ENCODE measurements around the gene SPATA13.

Gene SPATA13

DNA sequence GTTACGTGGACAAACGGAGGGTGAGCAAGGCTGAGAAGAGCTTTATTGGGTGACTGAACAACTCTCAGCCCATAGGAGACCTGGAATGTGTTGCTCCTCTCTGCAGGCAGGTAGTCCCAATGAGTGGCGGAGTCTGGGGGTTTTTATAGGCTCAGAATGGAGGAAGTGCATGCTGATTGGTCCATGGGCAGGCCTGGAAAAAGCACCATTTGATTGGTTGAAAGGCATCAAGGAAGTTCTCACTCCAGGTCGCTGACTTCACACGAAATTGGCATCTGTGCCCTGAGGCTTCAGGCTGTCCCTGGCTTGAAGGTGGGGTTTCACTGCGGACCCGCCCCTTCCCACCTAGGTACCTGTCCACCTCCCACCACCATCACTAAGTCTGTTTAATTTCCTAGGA is 65.4 kb downstream of the SPATA13 start:
- no peak for DNase-seq

DNA sequence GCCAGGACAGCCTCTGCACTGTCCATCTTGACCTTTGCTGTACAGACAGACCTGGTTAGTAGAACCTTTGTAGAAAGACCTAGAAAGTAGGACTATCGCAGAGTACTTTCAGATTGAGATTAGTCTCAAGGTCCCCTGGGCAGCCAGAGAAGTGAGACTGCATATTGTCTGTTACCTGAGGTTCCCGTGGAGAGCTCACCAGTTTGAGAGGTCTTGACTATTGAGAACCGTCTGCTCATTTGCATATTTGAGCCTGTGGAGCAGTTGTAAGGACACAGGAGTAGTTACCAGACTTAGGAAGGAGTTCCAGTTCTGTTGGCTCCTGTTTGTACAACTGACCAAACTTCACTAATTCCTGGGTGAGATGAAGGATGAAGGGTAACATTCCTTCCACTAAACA is 66.2 kb downstream of the SPATA13 start:
- DNase-seq: no peak

- no peak for DNase-seq
These were observed 68.4 kb downstream of the SPATA13 start for GRCh38 chr13:24228852-24229458.

DNA sequence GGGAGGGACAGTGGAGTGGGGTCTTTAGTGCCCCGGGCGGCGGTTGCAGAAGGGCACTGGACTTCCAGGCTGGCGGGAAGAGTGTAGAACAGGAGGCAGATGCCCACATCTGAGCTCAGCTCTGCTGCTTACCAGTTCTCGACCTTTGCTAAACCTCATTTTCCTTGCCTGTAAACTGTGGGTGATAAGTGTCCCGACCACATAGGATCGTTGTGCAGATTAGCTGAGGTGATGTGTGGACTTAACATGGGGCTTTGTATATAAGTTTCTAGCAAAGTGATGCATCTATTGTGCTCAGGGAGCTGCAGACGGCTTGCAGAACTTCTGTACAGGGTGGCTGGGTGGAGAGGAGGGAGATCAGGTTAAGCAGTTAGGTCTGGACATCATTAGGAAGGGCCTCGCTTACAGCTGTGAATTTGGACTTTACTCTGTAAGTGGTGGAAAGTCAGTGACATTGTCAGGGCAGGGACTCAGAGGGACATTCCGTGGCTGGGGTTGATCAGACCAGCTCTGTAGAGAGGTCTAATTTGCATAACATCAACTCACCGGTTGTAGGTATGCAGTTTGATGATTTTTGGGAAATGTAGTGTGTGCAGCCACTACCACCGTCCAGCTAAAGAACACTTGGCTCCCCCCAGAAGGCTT is 70.0 kb downstream of the SPATA13 start:
- no peak for DNase-seq

- no peak for DNase-seq
These were observed 70.9 kb downstream of the SPATA13 start for GRCh38 chr13:24231377-24231776.

GRCh38 chr13:24232037-24232436 is 71.5 kb downstream of the SPATA13 start:
- no peak for DNase-seq

GRCh38 chr13:24232474-24232873 is 72.0 kb downstream of the SPATA13 start:
- no peak for DNase-seq

DNA sequence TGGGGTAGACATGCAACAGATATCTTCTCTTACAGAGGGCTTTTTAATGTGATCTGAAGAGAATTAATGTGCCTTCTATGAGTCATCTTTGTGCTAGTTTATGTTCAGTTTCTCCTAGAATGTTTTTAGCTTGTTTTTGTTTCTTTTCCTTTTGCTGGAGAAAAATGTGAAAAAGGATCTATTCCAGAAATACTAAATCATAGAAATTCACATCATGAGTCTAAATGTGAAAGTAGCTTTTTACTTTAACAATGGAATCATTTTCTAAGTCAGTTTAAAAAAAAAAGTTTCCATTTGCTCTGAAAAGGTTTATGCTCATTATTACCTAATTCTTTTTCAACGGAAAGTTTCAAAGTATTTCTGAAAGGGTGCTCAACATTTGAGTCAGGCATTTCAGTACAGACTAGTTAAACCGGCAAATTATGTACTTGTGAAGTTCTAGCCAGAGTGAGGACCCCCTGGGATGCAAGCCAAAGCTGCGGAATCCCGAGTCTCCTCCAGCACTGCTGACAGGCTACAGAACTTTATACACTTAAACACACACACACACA is 72.9 kb downstream of the SPATA13 start:
- DNase-seq: no peak

GRCh38 chr13:24234200-24234915 is 73.8 kb downstream of the SPATA13 start:
- DNase-seq: no peak

DNA sequence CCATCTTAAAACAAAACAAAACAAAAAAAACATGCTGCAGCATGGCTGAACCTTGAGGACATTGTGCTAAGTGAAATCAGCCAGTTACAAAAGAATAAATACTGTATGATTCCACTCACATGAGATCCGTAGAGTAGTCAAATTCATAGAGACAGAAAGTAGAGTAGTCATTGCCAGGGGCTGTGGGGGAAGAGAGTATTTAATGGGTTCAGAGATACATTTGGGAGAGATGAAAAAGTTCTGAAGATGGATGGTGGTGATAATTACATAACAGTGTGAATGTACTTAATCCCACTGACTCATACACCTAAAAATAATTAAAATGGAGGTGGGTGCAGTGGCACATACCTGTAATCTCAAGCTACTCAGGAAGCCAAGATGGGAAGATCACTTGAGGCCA is 76.8 kb downstream of the SPATA13 start:
- DNase-seq: no peak

DNA sequence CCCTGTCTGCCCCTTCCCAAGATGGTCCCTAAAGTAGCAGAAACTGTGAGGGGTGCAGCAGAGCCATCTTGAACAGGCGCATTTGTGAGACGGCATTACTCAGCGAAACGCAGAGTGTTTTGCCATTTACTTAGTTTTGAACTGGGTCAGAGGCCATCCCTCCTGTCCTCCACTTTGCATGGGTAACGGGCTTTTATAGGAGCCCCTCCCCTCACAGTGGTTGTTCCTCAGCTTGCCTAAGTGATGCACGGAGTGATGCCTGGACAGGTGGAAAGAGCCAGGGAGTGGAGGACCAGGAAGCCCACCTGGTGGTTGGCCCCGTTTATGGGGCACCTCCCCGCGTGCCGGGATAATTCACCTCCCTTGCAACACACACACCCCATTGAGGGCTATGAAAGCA is 80.8 kb downstream of the SPATA13 start:
- no peak for DNase-seq

DNA sequence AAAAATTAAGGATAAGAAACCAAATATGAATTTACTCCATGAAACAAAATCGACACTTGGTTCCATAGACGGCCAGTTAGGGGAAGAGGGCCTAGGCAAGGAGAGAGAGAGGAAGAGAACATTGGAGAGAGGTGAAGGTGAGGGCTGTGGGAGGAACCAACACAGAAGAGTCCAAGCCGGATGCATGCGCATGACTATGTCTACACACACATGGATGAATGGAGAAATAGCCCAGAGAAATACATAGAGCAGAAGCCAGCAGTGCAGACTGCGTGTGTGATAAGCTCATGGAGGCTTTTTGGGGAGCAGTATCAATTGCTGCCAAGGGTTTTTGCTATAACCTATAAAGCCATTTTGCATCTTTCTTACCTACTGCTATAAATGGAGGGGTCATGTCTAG is 81.6 kb downstream of the SPATA13 start:
- DNase-seq: no peak

DNA sequence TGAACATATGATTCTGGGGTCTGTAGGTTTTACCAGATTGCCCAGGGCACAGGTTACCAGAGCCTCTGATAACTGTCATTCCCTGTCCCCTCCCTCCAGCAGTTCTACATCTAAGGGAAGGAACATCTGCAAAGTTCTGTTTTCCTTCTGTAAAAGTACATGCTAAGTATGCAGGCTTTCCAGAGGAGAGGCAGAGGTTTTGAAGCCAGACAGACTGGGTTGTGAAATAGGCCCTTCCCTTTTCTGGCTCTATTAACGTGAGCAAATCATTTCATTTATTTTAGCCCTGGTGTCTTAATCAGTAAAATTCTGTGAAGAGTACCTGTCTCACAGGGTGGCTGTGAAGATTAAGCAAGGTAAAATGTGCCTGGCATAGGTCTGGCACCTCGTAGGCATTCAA is 82.8 kb downstream of the SPATA13 start:
- DNase-seq: no peak

DNA sequence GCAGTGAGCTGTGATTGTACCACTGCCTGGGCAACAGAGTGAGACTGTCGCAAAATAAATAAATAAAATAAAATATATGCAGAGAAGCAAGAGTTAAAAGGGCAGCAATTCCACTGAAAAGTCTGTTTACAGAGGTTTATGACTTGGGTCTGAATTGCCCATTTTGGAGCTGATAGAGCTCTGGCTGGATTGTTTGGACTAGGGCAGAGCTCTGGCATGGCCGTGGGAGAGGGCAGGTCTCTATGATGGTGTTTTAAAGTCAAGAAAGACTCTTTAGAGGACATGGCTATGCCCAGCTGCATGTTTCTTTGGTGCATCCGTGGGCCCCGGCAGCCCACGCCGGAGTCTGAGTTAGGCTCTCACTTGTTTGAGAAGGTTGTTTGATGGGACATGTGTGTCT is 84.3 kb downstream of the SPATA13 start:
- DNase-seq: no peak

DNA sequence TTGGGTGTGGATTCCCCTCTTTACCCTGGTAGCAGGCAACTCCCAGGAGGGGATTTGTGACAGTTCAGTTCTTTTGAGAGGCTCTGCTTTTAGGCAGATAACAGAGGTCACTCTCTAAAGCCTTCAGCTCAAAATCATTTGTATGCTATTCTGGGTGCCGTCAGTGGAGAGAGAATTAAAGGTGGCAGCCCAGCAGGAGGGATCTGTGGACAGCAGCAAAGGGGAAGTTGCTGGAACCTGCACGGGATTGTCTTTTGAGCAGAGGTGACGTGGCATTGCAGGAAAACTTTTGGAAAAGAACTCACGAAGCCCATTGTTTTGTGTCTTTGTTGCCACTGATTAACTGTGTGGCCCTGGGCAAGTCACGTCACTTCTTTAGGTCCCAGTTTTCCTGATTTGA is 86.5 kb downstream of the SPATA13 start:
- no peak for DNase-seq

GRCh38 chr13:24249624-24250023 is 89.1 kb downstream of the SPATA13 start:
- no peak for DNase-seq

GRCh38 chr13:24250376-24251057 is 90.0 kb downstream of the SPATA13 start:
- no peak for DNase-seq

GRCh38 chr13:24251525-24251924 is 91.0 kb downstream of the SPATA13 start:
- peak; percentile 65 for DNase-seq

DNA sequence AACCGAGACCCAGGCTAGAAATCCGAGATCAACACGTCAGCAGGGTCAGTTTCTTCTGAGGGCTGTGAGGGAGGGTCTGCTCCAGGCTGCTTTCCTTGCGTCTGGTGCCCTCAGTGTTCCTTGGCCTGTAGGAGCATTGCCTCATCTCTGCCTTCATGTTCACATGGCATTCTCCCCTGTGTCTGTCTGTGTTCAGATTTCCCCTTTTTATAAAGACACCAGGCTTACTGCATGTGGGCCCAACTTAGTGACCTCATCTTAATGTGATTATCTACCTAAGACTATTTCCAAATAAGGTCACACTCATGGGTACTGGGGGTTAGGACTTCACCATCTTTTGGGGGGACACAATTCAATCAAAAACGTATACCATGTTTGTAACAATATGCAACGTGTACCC is 91.6 kb downstream of the SPATA13 start:
- no peak for DNase-seq

GRCh38 chr13:24253520-24254145 is 93.1 kb downstream of the SPATA13 start:
- DNase-seq: no peak

- no peak for DNase-seq
These were observed 93.8 kb downstream of the SPATA13 start for GRCh38 chr13:24254146-24254841.

DNA sequence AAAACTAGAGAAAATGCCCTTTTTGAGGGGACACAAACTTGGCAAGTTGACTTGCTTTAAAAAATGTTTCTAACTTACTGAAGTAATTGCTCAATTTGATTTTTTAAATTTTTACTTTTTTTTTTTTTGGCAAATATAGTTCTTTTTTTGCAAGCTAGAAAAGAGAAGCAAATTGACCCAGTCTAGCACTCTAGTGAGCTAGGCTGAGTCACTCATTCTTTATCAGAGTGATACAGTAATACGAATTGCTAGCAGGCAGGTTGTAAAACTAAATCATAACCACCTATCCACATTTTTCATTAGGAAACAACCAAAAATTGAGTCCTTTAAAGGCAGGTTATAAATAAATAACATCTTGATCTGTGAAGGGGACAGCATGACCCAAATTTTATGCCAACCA is 97.0 kb downstream of the SPATA13 start:
- DNase-seq: no peak
